Measurements from ENCODE around the gene CMC1.
A peak's percentile ranks its signal among the peaks of the same experiment; 100 is the strongest.
"Not testable (repeated sequence)": the region's sequence is repeated elsewhere in the genome, so short reads cannot be mapped to it uniquely, and the experiment has no call there.

CMC1 gene

GRCh38 chr3:28241221-28242160, at the start of gene CMC1:
Gene CMC1 (plus strand): TSS chr3:28241619. CDS start chr3:28241794, 175 bp downstream.
- Mint-ChIP-seq H3K9me3 (no peaks in the 10 kb centered on the region), H3K4me3 (peak within 1 kb of the TSS; percentile 95), H3K27me3 (no peaks in the 10 kb centered on the region), H3K27ac (peak within 1 kb of the TSS; percentile 93), H3K36me3 (ENCODE audit: low read depth) (peaks cover 21% of the 10 kb centered on the region), H3K4me1 (ENCODE audit: low read depth) (peaks cover 54% of the 10 kb centered on the region)

DNA sequence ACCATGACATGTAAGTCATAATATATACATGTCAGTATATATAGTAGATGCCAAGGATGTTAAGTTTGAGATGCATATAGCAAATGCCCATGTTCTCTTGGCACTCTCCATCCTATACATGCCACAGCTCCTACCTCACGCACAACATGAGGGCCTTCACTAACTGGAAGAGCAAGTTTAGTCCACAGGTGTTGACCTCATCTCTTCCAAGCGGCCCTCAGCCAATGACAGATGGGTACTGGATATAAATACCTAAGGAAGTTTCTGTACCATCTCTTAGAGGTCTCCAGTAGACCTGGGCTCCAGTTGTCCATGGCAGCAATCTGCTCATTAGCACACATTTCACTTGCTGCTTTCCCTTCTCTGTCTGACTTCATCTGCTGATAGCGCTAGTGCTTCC, 43.3 kb upstream of the CMC1 start:
- Mint-ChIP-seq H3K27ac (no peak overlapping the region), H3K4me3 (no peak overlapping the region), H3K36me3 (ENCODE audit: low read depth) (no peaks in the 10 kb centered on the region), H3K9me3 (peaks cover 4% of the 10 kb centered on the region), H3K27me3 (no peaks in the 10 kb centered on the region), H3K4me1 (ENCODE audit: low read depth) (no peaks in the 10 kb centered on the region)

DNA sequence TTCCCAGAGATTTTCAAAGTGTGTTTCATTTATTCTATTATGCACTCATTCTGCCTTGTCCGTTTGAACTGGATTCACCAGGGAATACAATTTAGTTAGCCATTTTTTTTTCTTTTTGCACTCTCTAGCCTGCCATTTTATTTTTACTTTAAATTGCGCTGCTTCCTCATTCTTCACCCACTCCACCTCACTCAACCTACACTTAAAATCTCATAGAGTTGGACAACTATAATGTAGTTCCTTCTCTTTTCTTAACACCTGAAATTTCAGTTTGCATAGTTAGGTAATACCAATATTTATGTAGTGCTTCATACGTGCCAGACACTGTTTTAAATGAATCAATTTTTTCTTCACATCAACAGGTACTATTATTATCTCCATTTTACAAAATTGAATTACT, 42.4 kb upstream of the CMC1 start:
- H3K27ac Mint-ChIP-seq: no peak overlapping the region
- H3K27me3 Mint-ChIP-seq: no peaks in the 10 kb centered on the region
- no peaks in the 10 kb centered on the region for H3K4me1 Mint-ChIP-seq (ENCODE audit: low read depth)
- peaks cover 4% of the 10 kb centered on the region for H3K9me3 Mint-ChIP-seq
- no peaks in the 10 kb centered on the region for H3K36me3 Mint-ChIP-seq (ENCODE audit: low read depth)
- H3K4me3 Mint-ChIP-seq: no peak overlapping the region

DNA sequence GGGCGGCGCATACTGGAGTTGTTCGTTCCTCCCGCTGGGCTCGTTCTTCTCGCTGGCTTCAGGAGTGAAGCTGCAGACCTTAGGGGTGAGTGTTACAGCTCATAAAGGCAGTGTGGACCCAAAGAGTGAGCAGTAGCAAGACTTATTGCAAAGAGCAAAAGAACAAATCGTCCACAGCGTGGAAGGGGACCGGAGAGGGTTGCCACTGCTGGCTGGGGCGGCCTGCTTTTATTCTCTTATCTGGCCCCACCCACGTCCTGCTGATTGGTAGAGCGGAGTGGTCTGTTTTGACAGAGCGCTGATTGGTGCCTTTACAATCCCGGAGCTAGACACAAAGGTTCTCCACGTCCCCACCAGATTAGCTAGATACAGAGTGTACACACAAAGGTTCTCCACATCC, 41.8 kb upstream of the CMC1 start:
- not testable (repeated sequence) for H3K4me1 Mint-ChIP-seq (ENCODE audit: low read depth); H3K9me3 Mint-ChIP-seq; H3K4me3 Mint-ChIP-seq; H3K36me3 Mint-ChIP-seq (ENCODE audit: low read depth); H3K27me3 Mint-ChIP-seq; H3K27ac Mint-ChIP-seq

DNA sequence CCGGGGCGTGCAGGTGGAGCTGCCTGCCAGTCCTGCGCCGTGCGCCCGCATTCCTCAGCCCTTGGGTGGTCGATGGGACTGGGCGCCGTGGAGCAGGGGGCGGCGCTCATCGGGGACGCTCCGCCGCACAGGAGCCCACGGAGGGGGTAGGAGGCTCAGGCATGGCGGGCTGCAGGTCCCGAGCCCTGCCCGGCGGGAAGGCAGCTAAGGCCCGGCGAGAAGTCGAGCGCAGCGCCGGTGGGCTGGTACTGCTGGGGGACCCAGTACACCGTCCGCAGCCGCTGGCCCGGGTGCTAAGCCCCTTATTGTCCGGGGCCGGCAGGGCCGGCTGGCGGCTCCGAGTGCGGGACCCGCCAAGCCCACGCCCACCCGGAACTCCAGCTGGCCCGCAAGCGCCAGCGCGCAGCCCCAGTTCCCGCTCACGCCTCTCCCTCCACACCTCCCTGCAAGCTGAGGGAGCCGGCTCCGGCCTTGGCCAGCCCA, 41.0 kb upstream of the CMC1 start:
- H3K4me1 Mint-ChIP-seq (ENCODE audit: low read depth); H3K27ac Mint-ChIP-seq; H3K9me3 Mint-ChIP-seq; H3K36me3 Mint-ChIP-seq (ENCODE audit: low read depth); H3K4me3 Mint-ChIP-seq; H3K27me3 Mint-ChIP-seq: not testable (repeated sequence)

DNA sequence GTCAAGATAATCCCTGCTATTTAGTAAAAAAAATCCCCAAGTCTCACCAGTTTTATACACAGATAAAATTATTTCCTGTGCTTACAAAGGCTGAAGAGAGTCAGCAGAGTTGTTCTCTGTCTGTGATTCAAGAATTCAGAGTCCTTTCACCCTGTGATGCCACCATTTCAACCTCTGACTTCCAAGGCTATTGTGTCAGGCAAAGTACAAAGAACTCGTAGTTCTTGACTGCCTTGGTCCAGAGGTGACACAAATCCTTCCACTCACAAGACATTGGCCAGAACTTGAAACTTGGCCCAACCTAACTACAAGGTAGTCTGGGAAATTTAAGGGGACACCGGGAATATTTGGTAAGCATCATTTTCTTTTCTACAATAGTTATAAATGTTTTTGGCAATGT, 34.9 kb upstream of the CMC1 start:
- Mint-ChIP-seq H3K4me1 (ENCODE audit: low read depth) (peaks cover 15% of the 10 kb centered on the region), H3K36me3 (ENCODE audit: low read depth) (no peaks in the 10 kb centered on the region), H3K4me3 (no peak overlapping the region), H3K27me3 (no peaks in the 10 kb centered on the region), H3K9me3 (no peaks in the 10 kb centered on the region), H3K27ac (no peak overlapping the region)

GRCh38 chr3:28207000-28207733, 34.3 kb upstream of the CMC1 start:
- Mint-ChIP-seq H3K4me3 (no peak overlapping the region), H3K4me1 (ENCODE audit: low read depth) (peaks cover 20% of the 10 kb centered on the region)

DNA sequence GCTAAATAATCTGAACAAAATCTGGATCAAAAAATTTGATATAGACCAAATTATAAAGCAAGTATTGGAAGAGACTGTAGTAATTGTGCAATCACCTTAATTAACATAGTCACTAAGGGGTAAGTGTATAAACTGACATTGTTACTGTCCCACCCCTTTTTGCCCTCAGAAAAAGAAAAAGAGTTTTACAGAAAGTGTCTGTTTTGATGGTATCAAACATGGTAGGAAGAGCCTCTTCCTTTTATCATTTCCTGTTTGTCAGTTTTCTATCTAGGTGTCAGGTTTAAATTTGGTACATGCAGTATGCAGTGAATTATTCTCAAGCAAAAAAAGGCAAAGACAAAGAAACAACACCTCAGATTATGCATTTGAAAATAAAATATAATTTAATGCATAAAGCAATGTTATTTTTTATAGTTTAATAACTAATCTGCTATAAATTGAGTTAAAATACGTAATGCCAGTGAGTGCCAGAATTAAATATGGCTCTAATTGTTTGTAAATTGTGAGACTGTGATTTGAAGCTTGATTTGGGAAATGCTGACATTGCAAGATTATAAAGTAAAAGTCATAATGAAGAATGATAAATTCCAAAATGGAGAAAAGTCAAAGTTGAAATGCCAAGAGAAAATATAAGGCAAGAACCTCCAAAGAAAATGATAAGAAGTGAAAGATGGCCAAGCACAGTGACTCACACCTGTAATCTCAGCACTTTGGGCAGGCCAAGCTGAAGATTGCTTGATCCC, 30.3 kb upstream of the CMC1 start:
- Mint-ChIP-seq H3K27me3 (no peaks in the 10 kb centered on the region), H3K27ac (no peak overlapping the region), H3K4me1 (ENCODE audit: low read depth) (peaks cover 24% of the 10 kb centered on the region), H3K4me3 (no peak overlapping the region), H3K9me3 (peaks cover 28% of the 10 kb centered on the region), H3K36me3 (ENCODE audit: low read depth) (peaks cover 7% of the 10 kb centered on the region)

More at GRCh38 chr3:28207000-28207733, 34.3 kb upstream of the CMC1 start:
- H3K27ac Mint-ChIP-seq: no peak overlapping the region
- no peaks in the 10 kb centered on the region for H3K9me3 Mint-ChIP-seq
- no peaks in the 10 kb centered on the region for H3K27me3 Mint-ChIP-seq
- H3K36me3 Mint-ChIP-seq (ENCODE audit: low read depth): no peaks in the 10 kb centered on the region

DNA sequence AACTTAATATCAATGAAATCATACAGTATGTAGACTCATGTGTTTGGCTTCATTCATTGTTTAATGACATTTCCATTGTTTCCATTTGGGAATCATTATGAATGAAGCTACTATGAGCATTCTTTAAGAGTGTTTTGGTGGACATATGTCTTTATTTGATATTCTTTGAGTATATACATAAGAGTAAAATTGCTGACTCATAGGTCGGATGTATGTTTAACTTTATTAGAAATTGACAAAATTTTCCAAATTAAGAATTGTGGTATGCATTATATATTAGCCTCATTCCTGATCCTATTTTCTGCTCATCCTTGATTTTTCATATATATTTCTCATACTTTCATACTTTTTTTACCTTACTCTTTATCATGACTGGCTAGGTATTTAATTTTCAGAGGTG, 28.7 kb upstream of the CMC1 start:
- Mint-ChIP-seq H3K9me3 (peaks cover 36% of the 10 kb centered on the region), H3K4me3 (no peak overlapping the region), H3K27ac (no peak overlapping the region), H3K27me3 (no peaks in the 10 kb centered on the region), H3K36me3 (ENCODE audit: low read depth) (peaks cover 7% of the 10 kb centered on the region), H3K4me1 (ENCODE audit: low read depth) (peaks cover 26% of the 10 kb centered on the region)

DNA sequence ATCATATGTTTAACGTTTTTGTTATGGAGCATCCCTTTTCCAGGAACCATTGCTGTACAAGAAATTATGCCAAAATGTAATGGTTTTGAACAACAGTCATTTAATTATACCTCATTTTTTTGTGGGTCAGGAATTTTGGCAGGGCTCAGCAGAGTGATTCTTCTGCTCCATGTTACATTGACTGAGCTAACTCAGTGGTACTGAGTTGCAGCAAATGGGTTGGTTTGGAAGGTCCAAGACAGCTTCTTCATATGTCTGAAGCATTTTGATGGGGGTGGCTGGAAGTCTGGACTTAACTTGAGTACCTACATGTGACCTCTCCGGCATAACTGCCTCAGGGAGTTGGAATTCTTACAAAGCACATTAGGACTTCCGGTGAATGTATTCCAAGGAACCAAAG, 26.0 kb upstream of the CMC1 start:
- peaks cover 53% of the 10 kb centered on the region for H3K9me3 Mint-ChIP-seq
- peaks cover 40% of the 10 kb centered on the region for H3K4me1 Mint-ChIP-seq (ENCODE audit: low read depth)

GRCh38 chr3:28218071-28218916, 23.1 kb upstream of the CMC1 start:
- Mint-ChIP-seq H3K4me1 (ENCODE audit: low read depth) (peaks cover 22% of the 10 kb centered on the region), H3K4me3 (peak overlapping the region; percentile 17), H3K27ac (peak overlapping the region; percentile 17), H3K27me3 (no peaks in the 10 kb centered on the region), H3K36me3 (ENCODE audit: low read depth) (peaks cover 19% of the 10 kb centered on the region), H3K9me3 (peaks cover 52% of the 10 kb centered on the region)

More for the DNA sequence above, 26.0 kb upstream of the CMC1 start:
- Mint-ChIP-seq H3K36me3 (ENCODE audit: low read depth) (peaks cover 14% of the 10 kb centered on the region), H3K4me3 (no peak overlapping the region), H3K27ac (no peak overlapping the region), H3K27me3 (no peaks in the 10 kb centered on the region)

GRCh38 chr3:28218917-28219198, 22.6 kb upstream of the CMC1 start:
- H3K9me3 Mint-ChIP-seq: peaks cover 48% of the 10 kb centered on the region
- no peak overlapping the region for H3K4me3 Mint-ChIP-seq
- H3K4me1 Mint-ChIP-seq (ENCODE audit: low read depth): peaks cover 23% of the 10 kb centered on the region
- no peak overlapping the region for H3K27ac Mint-ChIP-seq
- H3K36me3 Mint-ChIP-seq (ENCODE audit: low read depth): peaks cover 19% of the 10 kb centered on the region
- no peaks in the 10 kb centered on the region for H3K27me3 Mint-ChIP-seq

DNA sequence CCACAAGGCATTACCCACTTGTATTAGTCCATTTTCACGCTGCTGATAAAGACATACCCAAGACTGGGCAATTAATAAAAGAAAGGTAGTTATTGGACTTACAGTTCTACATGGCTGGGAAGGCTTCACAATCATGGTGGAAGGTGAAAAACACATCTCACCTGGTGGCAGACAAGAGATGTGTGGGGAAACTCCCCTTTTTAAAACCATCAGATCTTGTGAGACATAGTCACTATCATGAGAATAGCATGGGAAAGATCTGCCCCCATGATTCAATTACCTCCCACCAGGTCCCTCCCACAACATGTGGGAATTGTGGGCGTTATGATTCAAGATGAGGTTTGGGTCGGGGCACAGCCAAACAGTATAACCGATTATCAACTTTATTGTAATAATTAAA, 17.0 kb upstream of the CMC1 start:
- Mint-ChIP-seq H3K4me3 (no peak overlapping the region), H3K27ac (no peak overlapping the region), H3K27me3 (no peaks in the 10 kb centered on the region), H3K9me3 (peaks cover 11% of the 10 kb centered on the region), H3K36me3 (ENCODE audit: low read depth) (peaks cover 9% of the 10 kb centered on the region), H3K4me1 (ENCODE audit: low read depth) (peaks cover 10% of the 10 kb centered on the region)

DNA sequence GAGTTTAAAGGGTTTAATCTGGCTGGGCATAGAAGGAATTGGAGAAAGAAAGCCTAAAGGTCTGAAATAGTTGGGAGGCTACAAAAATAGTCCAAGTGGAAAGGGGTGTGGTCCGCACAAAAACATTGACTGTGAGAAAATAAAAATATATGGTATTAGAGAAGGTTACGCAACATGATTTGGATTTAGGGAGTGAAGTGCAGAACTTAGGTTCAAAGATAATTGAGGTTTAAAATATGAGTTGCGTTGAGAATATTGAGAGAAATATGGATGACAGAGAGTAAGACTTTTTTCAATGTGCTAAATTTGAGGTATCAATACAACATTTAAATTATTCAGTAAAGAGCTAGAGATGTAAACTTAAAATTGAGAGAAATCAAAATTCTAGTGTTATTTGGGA, 15.4 kb upstream of the CMC1 start:
- no peak overlapping the region for H3K27ac Mint-ChIP-seq

More for the DNA sequence above, 15.4 kb upstream of the CMC1 start:
- H3K4me3 Mint-ChIP-seq: no peak overlapping the region
- no peaks in the 10 kb centered on the region for H3K9me3 Mint-ChIP-seq
- H3K4me1 Mint-ChIP-seq (ENCODE audit: low read depth): peaks cover 7% of the 10 kb centered on the region
- H3K36me3 Mint-ChIP-seq (ENCODE audit: low read depth): no peaks in the 10 kb centered on the region
- no peaks in the 10 kb centered on the region for H3K27me3 Mint-ChIP-seq
